D721Med (cell line): Measurements from ENCODE around the gene PRKCZ.

ENCODE experiments used
- DNase-seq: peaks from one replicate; pipeline ENCODE4 v3.0.0; 2011; ENCODE audit warnings: low spot score; ENCODE audit not compliant: insufficient read length
- FAIRE-seq: peaks from 2 replicates; lab custom pipeline; 2011; peaks lifted over from hg19 to GRCh38; lab: Jason Lieb, UNC
- CTCF ChIP-seq: IDR thresholded peaks from 2 replicates; pipeline ENCODE4 v1.5.1; 2012; ENCODE audit warnings: mild to moderate bottlenecking, control low read depth; ENCODE audit not compliant: insufficient read depth; ENCODE audit errors: missing control alignments

PRKCZ gene

GRCh38 chr1:2159124-2159523 is 108.9 kb downstream of the PRKCZ start:
- no peak for TF ChIP-seq CTCF
- no peak for FAIRE-seq
- no peak for DNase-seq

- no peak for TF ChIP-seq CTCF
- no peak for DNase-seq
- no peak for FAIRE-seq
Measured at GRCh38 chr1:2160451-2161300, 110.5 kb downstream of the PRKCZ start.

GRCh38 chr1:2163205-2163604 is 113.0 kb downstream of the PRKCZ start:
- FAIRE-seq = no peak
- DNase-seq = no peak
- TF ChIP-seq CTCF = peak; percentile 62

GRCh38 chr1:2165646-2166045 is 115.4 kb downstream of the PRKCZ start:
- no peak for DNase-seq
- TF ChIP-seq CTCF = no peak
- FAIRE-seq = no peak

GRCh38 chr1:2166254-2166653 is 116.0 kb downstream of the PRKCZ start:
- no peak for TF ChIP-seq CTCF
- DNase-seq = no peak
- no peak for FAIRE-seq

GRCh38 chr1:2166695-2167094 is 116.5 kb downstream of the PRKCZ start:
- FAIRE-seq = no peak
- DNase-seq = no peak
- TF ChIP-seq CTCF = no peak

GRCh38 chr1:2168090-2168489 is 117.9 kb downstream of the PRKCZ start:
- no peak for FAIRE-seq
- TF ChIP-seq CTCF = no peak
- DNase-seq = no peak
